SK-N-SH (cell line): ENCODE data around the gene MAMDC2. TPM values are rescaled to one million over a fixed set of nuclear protein-coding genes. Genes with fewer than 3 reads are reported as not detected.

Experiments used
- CTCF ChIA-PET: fragments of 300-600, 350-600 bp; formaldehyde crosslinking; extraction: SDS; loops from one replicate; lab custom pipeline; 2021; lab: Yijun Ruan, JAX
- POLR2A ChIA-PET: fragments of 350-600 bp; sonication (Branson Sonifier 250); formaldehyde crosslinking; extraction: SDS; loops from one replicate; lab custom pipeline; 2020; ENCODE audit warnings: antibody characterized with exemption, inconsistent platforms; lab: Yijun Ruan, JAX
- DNase-seq: peaks from one replicate; pipeline ENCODE4 v3.0.0; 2012
- H2AFZ ChIP-seq: fragments of 200-600 bp; sonication (generic); 2 replicates; pipeline ENCODE4 v1.8.1; 2016; ENCODE audit warnings: antibody characterized with exemption, mild to moderate bottlenecking, low read depth
- H3F3A ChIP-seq: fragments of 200-600 bp; sonication (generic); replicated peaks from 2 replicates; pipeline ENCODE3; 2016; ENCODE audit warnings: antibody characterized with exemption, mild to moderate bottlenecking; ENCODE audit not compliant: insufficient read depth
- H3K27ac ChIP-seq, 2 experiments: fragments of 200-500 bp in 1 of 2; fragments of 200-600 bp in 1 of 2; sonication (Bioruptor generic) in 1 of 2; sonication (generic), shearing (Covaris generic) in 1 of 2; 2 replicates each; pipeline versions ENCODE4 v1.5.1 to v1.6.1; 2014 to 2016; ENCODE audit warnings: low read depth in 2 of 2, inconsistent platforms in 1 of 2, low read length in 1 of 2, mild to moderate bottlenecking in 1 of 2, mixed read lengths in 1 of 2
- H3K27me3 ChIP-seq: fragments of 200-600 bp; sonication (generic), shearing (Covaris generic); 2 replicates; pipeline ENCODE4 v1.6.1; 2016; ENCODE audit warnings: mixed run types; ENCODE audit not compliant: insufficient read depth
- H3K36me3 ChIP-seq, 2 experiments: fragments of 200-500 bp in 1 of 2; fragments of 200-600 bp in 1 of 2; sonication (Bioruptor generic) in 1 of 2; sonication (generic) in 1 of 2; replicated peaks in 1 of 2; 2 replicates each; pipeline versions ENCODE3 to v1.5.1; 2014 to 2016; ENCODE audit warnings: low read length in 1 of 2, mild to moderate bottlenecking in 1 of 2; ENCODE audit not compliant: insufficient read depth in 2 of 2, control insufficient read depth in 1 of 2
- H3K4me1 ChIP-seq, 2 experiments: fragments of 200-500 bp in 1 of 2; fragments of 200-600 bp in 1 of 2; sonication (Bioruptor generic) in 1 of 2; sonication (generic), shearing (Covaris generic) in 1 of 2; 2 replicates each; pipeline versions ENCODE4 v1.5.1 to v1.6.1; 2014 to 2016; ENCODE audit warnings: low read depth in 1 of 2, low read length in 1 of 2, mixed run types in 1 of 2; ENCODE audit not compliant: insufficient read depth in 2 of 2, control insufficient read depth in 1 of 2
- H3K4me2 ChIP-seq: fragments of 200-600 bp; sonication (generic), shearing (Covaris generic); 2 replicates; pipeline ENCODE4 v1.6.1; 2017; ENCODE audit warnings: mixed run types
- H3K4me3 ChIP-seq, 2 experiments: fragments of 200-500 bp in 1 of 2; fragments of 200-600 bp in 1 of 2; sonication (Bioruptor generic) in 1 of 2; sonication (generic), shearing (Covaris generic) in 1 of 2; 2 replicates each; pipeline versions ENCODE4 v1.5.1 to v1.8.1; 2014 to 2016; ENCODE audit warnings: low read depth in 2 of 2, inconsistent platforms in 1 of 2, low read length in 1 of 2, mild to moderate bottlenecking in 1 of 2, mixed read lengths in 1 of 2, moderate library complexity in 1 of 2
- H3K79me2 ChIP-seq: fragments of 200-600 bp; sonication (generic); 2 replicates; pipeline ENCODE4 v1.8.1; 2017; ENCODE audit warnings: mild to moderate bottlenecking; ENCODE audit not compliant: insufficient read depth
- H3K9ac ChIP-seq: fragments of 200-600 bp; sonication (generic); 2 replicates; pipeline ENCODE4 v1.6.1; 2017; ENCODE audit warnings: mixed run types
- H3K9me2 ChIP-seq: fragments of 200-600 bp; sonication (generic); 2 replicates; pipeline ENCODE4 v1.6.1; 2017; ENCODE audit warnings: mixed run types
- H3K9me3 ChIP-seq: fragments of 200-600 bp; sonication (generic); 2 replicates; pipeline ENCODE4 v1.6.1; 2017; ENCODE audit warnings: mixed run types, mild to moderate bottlenecking, moderate library complexity
- H4K20me1 ChIP-seq: fragments of 200-600 bp; sonication (generic); 2 replicates; pipeline ENCODE4 v1.6.1; 2017; ENCODE audit warnings: mild to moderate bottlenecking, mixed run types; ENCODE audit not compliant: insufficient read depth
- CHD2 ChIP-seq: fragments of 150-350 bp; IDR thresholded peaks from 2 replicates; pipeline ENCODE4 v1.6.1; 2018; ENCODE audit warnings: low read length; ENCODE audit not compliant: partially characterized antibody
- CTCF ChIP-seq: fragments of 200-600 bp; sonication (generic); IDR thresholded peaks from 2 replicates; pipeline ENCODE4 v1.6.1; 2017; ENCODE audit warnings: antibody characterized with exemption, mild to moderate bottlenecking, moderate library complexity
- ELF1 ChIP-seq: IDR thresholded peaks from 2 replicates; pipeline ENCODE4 v1.4.0; 2012
- FOSL2 ChIP-seq: IDR thresholded peaks from 2 replicates; pipeline ENCODE4 v1.4.0; 2012; ENCODE audit warnings: low read depth, mild to moderate bottlenecking, moderate library complexity, borderline replicate concordance
- FOXJ3 ChIP-seq: sonication (generic); formaldehyde crosslinking; IDR thresholded peaks from 2 replicates; pipeline ENCODE4 v1.5.1; 2020; ENCODE audit warnings: mild to moderate bottlenecking, missing genetic modification reagents
- FOXM1 ChIP-seq: IDR thresholded peaks from 2 replicates; pipeline ENCODE4 v1.4.0; 2012; ENCODE audit warnings: low read depth, mild to moderate bottlenecking
- IRF3 ChIP-seq: fragments of 150-350 bp; IDR thresholded peaks from 2 replicates; pipeline ENCODE4 v1.6.1; 2016; ENCODE audit warnings: mild to moderate bottlenecking, low read depth, low read length
- NFIC ChIP-seq: IDR thresholded peaks from 2 replicates; pipeline ENCODE4 v1.4.0; 2012; ENCODE audit warnings: borderline replicate concordance
- NRF1 ChIP-seq: IDR thresholded peaks from 2 replicates; pipeline ENCODE4 v1.6.1; 2012; ENCODE audit warnings: low read depth, mild to moderate bottlenecking, low read length
- RAD21 ChIP-seq: IDR thresholded peaks from 2 replicates; pipeline ENCODE4 v1.6.1; 2012; ENCODE audit warnings: mild to moderate bottlenecking, low read length
- RCOR1 ChIP-seq: fragments of 150-350 bp; IDR thresholded peaks from 2 replicates; pipeline ENCODE4 v1.6.1; 2017; ENCODE audit warnings: antibody characterized with exemption, low read length
- RFX5 ChIP-seq: IDR thresholded peaks from 2 replicates; pipeline ENCODE4 v1.6.1; 2012; ENCODE audit warnings: mild to moderate bottlenecking, improper control_type of control experiment, low read length
- RXRA ChIP-seq: IDR thresholded peaks from 2 replicates; pipeline ENCODE4 v1.4.0; 2012; ENCODE audit warnings: low read depth, mild to moderate bottlenecking, borderline replicate concordance
- TAF1 ChIP-seq: IDR thresholded peaks from 2 replicates; pipeline ENCODE4 v1.6.1; 2012; ENCODE audit warnings: low read depth, mild to moderate bottlenecking, low read length, moderate library complexity, borderline replicate concordance
- YY1 ChIP-seq: IDR thresholded peaks from 2 replicates; pipeline ENCODE4 v1.4.0; 2012; ENCODE audit warnings: low read depth, mild to moderate bottlenecking
- WGBS: methylation state at CpG from one replicate; pipeline ENCODE4 v1.1.6; 2017; ENCODE audit warnings: low lambda C conversion rate; 5-methylcytosine and 5-hydroxymethylcytosine counted together
- polyA plus RNA-seq, 3 experiments: library from polyadenylated mRNA; depleted of rRNA; stranded (reverse); fragments of >200 nt; gene quantifications; 2 replicates each; pipeline ENCODE4 v1.2.3, GENCODE V29; 2012
- TF ChIP-seq, protein P1 (sequence below): IDR thresholded peaks from 2 replicates; pipeline ENCODE4; 2012
- TF ChIP-seq, protein P2 (sequence below): IDR thresholded peaks from 2 replicates; pipeline ENCODE4 v1.4.0; 2012; ENCODE audit warnings: low read depth, borderline replicate concordance

MAMDC2 gene
- polyA plus RNA-seq, 1 of the 3 experiments (the other 2 are of a cell fraction) = not detected

DNA sequence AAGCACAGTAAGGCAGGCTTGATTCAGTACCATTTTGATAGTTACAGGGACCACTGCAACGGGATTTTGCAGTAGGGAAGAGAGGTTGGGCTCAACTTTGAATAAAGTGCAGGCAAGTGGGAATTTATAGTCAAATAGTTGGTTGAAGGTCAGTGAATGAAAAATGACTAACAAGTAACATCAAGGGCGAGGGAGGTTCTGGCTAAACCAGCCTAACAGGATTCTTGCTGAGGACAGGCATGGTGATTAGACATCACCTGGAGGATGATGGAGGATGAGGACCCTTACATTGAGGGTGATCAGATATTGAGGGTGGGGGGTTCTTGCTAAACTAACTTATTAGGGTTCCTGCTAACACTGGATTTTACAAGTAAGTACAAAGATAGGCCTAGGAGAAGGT is 149.1 kb downstream of the MAMDC2 start:
- Histone ChIP-seq H3K27ac (no peak overlapping the region), H3K79me2 (no peaks in the 10 kb centered on the region), H3K9ac (no peak overlapping the region), H3K9me2 (no peaks in the 10 kb centered on the region), H3K4me1 (no peaks in the 10 kb centered on the region), H3K9me3 (peaks cover 4% of the 10 kb centered on the region; the same call in 1 of the 2 replicates), H4K20me1 (no peaks in the 10 kb centered on the region), H3F3A (peaks cover 4% of the 10 kb centered on the region), H3K4me2 (no peak overlapping the region), H3K4me3 (no peak overlapping the region), H3K27me3 (no peaks in the 10 kb centered on the region; the same call in 1 of the 2 replicates), H3K36me3 (peaks cover 0 to 4% of the 10 kb centered on the region in 2 experiments), H2AFZ (no peak overlapping the region)
- TF ChIP-seq NFIC = no peak
- TF ChIP-seq RXRA = no peak
- no peak for TF ChIP-seq ELF1
- TF ChIP-seq FOXM1 = no peak
- no peak for TF ChIP-seq CHD2
- TF ChIP-seq YY1 = no peak
- no peak for TF ChIP-seq NRF1
- TF ChIP-seq RCOR1 = no peak
- TF ChIP-seq CTCF = no peak
- TF ChIP-seq, protein P1, sequence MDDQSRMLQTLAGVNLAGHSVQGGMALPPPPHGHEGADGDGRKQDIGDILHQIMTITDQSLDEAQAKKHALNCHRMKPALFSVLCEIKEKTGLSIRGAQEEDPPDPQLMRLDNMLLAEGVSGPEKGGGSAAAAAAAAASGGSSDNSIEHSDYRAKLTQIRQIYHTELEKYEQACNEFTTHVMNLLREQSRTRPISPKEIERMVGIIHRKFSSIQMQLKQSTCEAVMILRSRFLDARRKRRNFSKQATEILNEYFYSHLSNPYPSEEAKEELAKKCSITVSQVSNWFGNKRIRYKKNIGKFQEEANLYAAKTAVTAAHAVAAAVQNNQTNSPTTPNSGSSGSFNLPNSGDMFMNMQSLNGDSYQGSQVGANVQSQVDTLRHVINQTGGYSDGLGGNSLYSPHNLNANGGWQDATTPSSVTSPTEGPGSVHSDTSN = no peak
- TF ChIP-seq RFX5 = no peak
- no peak for TF ChIP-seq IRF3
- TF ChIP-seq RAD21 = no peak
- TF ChIP-seq, protein P2, sequence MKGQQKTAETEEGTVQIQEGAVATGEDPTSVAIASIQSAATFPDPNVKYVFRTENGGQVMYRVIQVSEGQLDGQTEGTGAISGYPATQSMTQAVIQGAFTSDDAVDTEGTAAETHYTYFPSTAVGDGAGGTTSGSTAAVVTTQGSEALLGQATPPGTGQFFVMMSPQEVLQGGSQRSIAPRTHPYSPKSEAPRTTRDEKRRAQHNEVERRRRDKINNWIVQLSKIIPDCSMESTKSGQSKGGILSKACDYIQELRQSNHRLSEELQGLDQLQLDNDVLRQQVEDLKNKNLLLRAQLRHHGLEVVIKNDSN = no peak
- TF ChIP-seq FOSL2 = no peak
- no peak for TF ChIP-seq TAF1
- no peak for TF ChIP-seq FOXJ3 (CRISPR knock-in tag)
- WGBS = 56% methylated on average over 2 of the region's 2 CpGs
- POLR2A ChIA-PET = no interaction called here
- no peak for DNase-seq
- CTCF ChIA-PET = no interaction called here
